Activated CD4-positive, CD25-positive, alpha-beta regulatory T cell (primary cell): Measurements from ENCODE around the gene FOSB.

Source experiments
- DNase-seq, 4 experiments: peaks; one replicate each; lab custom pipeline; 2025; lab: John Stamatoyannopoulos, UW

FOSB gene

DNA sequence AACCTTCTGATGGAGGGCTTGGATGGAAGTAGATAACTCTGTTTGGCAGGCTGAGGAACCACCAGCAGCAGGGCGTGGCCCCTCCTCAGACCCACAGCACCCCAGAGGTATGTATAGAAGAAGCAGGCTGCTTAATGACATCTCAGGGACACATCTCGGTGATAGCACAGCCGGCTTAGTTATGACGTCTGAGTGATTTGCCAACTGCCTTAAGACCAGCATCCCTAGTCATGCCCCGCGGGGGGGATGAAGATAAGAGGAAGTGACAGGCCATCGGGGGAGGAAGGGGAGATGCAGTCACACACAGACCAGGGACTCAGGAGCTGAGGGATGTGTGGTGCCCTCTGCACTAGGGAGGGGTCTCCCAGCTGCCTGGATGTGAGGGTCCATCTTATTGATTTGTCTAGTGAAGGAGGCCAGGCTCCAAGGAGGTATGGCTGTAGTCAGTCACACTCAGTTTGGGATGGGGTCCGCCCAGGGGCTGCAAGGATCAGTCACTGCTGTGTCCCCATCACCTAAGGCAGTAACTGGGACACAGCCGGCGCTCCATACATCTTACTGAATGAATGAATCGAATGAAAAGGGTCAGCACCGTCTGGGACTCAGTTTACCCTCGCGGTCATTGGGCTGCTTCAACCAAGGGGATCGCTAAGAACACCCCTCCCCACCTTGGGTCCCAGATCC lies 24.9 kb upstream of the FOSB start:
- no peak for DNase-seq

DNA sequence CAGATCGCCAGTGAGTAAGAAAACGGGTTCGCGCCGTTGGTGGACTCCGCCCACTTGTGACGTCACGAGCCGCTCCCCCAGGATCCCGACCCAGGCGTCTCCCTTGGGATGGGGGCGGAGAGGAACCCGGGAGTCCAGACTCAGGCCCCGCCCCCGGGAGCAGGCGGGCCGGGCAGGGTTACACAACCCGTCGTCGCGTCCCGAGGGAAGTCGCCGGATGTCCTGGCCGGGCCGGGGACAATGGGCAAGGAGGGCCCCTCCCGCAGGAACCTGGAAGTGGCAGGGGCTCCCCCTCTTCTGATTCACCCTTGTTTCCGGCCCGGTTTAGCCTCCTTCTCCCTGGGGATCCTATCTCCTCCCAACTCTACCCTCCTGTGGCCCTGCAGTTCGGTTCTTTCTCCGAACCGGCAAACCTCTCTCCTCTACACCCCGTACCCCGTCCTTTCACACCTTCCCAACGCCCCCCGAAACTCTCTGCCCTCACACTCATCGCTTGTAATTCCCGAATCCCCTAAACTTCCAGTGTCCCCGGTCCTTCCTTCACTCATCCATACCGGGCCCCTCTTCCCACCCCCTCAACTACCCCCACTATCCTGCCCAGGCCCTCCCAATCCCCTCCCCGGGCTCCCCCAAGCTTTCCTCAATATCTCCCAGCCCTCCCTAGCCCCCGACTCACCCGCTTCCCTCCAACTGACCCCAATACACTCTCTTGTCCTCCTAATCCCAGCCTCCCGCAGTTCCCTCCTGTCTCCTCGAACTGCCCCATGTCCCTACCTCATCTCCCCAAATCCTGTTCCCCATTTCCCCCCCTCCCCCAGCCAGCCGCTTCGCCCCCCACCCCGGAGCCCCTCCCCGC lies 24.1 kb upstream of the FOSB start:
- peak in 1 of 4 experiments; percentile 27 for DNase-seq

DNA sequence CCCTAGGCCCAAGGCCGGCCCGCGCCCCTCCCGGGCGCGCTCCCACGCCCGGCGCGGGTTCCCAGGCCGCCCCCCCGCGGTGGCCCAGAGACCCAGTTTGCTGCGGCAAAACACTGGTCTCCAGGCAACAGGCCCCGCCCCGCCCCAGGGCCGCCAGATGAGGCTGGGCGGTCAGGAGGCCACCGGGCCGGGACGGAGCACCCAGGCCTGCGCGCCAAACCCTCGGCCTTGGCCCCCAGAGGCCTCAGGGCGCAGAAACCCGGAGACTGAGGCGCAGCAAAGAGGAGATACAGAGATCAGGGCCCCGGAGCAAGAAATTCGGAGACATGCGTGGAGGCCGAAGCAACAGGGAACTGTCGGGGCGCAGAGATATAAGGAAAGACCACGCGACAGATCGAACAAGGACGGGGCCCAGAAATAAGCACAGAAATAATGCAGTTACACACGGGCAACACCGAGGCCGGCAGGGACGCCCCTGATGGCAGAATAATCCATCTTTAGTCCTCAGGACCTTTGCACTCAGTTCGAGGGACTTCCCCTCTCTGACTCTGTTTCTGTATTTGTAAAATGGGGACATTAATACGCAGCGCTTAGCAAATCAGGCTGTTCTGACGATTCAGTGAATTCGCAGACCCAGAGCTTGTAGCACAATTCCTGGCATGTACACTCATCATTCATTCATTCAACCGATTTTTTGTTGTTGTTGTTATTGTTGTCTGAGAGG lies 23.3 kb upstream of the FOSB start:
- peak; percentile 49 to 67 (median 58) for DNase-seq

DNA sequence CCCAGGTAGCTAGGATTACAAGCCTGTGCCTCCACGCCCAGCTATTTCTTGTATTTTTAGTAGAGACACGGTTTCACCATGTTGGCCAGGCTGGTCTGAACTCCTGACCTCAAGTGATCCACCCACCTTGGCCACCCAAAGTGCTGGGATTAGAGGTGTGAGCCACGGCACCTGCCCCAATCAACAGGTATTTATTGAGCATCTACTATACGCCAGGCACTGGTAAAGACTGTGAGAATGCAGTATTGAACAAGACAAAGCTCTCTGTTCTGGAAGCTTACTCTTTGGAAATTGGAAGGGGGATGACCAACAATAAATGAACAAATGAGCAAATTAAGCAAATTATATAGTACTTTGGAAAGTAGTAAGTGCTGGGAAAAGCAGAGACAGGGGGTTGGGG lies 22.7 kb upstream of the FOSB start:
- DNase-seq, result no peak

DNA sequence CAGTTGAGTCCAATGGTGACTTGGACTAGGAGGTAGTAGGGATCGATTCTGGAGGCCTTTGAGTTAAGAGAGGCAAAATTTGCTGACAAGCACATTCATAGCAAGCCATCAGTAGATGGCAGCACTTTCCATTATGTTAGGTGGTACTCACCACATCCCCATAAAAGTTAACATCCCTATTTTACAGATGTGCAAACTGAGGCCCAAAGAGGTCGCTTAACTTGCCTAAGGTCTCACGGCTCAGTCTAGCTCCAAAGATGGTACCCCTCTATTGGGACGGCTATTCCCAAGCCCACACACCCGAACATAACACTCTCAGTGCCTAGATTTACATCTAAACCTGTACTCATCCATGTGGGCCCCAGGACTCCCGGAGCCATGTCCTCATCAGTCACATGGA lies 21.5 kb upstream of the FOSB start:
- no peak for DNase-seq

GRCh38 chr19:45446944-45447343 lies 20.9 kb upstream of the FOSB start:
- DNase-seq, result no peak

GRCh38 chr19:45448425-45448756 lies 19.4 kb upstream of the FOSB start:
- DNase-seq, result no peak

DNA sequence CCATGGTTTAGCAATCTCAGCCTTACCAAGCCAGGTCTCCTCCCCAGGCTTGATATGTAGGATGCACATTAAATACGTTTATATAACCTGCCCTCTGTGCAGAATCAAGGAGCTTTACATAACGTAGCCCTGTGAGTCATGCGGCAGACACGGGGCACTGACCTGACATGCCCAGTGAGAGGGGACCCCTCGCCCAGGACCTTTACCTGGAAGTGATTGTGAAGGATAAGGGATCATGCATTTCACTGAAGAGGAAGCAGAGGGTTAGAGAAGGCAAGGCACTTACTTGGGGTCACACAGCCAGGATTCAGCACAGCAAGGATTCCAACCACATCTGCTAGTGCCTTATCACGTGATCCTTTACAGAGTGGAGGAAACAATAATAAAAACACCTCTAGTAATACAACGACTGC lies 18.9 kb upstream of the FOSB start:
- no peak for DNase-seq

GRCh38 chr19:45450012-45450333 lies 17.8 kb upstream of the FOSB start:
- DNase-seq, result no peak

DNA sequence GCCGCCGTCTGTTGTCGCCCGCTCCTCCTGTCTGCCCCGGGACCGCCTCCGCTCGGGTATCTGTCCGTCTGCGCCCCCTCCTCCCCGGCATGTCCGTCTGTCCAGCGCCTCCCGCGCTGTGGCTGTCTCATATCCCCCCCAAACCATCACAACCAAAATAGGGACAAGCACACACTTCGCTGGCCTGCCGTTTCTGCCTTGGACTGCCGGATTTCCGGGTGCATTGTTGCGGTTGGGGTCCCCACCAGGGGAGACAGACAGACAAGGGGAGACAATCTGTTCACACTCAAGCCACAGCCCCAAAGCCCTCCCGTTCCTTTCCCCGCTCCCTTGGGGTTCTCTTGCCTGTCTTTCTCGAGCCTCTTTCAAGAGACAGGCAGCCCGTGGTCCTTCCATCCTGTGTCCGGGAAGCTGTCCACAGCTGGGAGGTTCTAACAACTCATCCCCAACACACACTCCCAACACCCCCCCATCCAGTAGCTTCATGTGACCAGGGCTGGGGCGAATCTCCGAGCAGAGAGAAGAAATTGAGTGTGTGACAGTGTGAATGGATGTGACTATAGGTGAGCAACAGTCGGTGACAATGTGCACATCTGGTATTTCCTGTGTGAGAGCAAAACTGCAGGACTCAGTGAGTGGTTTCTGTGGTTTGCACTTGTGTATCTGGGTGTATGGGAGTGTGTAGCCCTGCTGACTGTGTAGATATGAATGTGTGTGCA lies 16.5 kb upstream of the FOSB start:
- DNase-seq, result peak in 1 of 4 experiments; percentile 33

GRCh38 chr19:45451850-45452387 lies 15.9 kb upstream of the FOSB start:
- DNase-seq, result no peak

DNA sequence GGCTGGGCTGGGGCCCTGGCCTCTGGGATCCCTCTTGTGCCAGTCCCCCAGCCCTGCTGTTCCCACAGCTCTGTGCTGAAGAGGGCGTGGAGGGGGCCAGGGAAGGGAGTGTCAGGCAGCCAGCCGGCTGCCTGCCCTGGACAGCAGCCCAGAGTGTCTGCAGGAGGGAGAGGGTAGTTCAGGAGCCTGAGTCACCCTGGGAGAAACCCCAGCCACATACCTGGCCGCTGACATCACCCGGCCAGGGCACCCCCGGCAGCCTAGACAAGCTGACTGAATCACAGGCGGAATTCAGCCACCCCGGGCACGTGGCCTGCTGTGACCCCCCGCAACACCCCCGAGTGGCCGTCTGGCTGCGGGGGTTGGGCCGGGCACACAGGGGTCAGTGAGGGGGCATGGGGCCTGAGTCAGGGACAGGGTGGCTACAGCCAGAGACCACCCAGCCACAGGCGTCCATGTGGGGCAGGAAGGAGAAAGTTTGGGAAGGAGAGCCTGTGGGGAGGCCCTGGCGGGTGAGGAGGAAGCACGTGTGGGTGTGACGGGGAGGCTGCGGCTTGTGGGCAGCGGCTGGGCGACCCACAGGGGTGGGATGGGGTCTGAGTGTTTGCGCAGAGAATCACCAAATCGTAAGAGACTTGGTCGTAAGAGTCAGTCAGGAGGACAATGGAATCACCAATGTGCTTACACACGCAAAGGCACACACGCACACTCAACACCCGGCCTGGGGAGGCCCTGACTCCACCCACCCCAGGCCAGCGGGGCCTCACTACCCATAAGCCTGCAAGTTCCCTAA lies 11.9 kb upstream of the FOSB start:
- DNase-seq, result no peak

- no peak for DNase-seq
Observed at GRCh38 chr19:45456500-45456815, 11.3 kb upstream of the FOSB start.

DNA sequence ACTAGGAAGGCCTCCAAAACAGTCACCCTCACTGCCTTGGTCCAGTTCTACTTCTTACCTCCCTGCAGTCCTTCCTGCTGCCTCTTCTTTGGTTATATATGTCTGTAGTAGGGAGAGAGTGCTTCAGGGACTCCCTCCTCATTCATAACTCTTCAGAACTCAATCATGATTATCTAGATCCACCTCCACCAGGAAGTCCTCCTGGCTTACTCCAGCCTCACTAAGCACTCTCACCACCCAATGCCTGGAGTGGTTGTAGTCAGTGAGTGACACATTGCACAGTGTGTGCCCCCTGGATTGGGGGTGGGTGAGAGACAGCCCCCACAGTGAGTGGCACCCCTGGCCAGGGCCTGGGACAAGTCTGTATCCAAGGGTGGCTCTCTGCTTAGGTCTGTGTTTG lies 10.0 kb upstream of the FOSB start:
- no peak for DNase-seq

GRCh38 chr19:45460807-45461347 lies 6.9 kb upstream of the FOSB start:
- DNase-seq, result no peak

DNA sequence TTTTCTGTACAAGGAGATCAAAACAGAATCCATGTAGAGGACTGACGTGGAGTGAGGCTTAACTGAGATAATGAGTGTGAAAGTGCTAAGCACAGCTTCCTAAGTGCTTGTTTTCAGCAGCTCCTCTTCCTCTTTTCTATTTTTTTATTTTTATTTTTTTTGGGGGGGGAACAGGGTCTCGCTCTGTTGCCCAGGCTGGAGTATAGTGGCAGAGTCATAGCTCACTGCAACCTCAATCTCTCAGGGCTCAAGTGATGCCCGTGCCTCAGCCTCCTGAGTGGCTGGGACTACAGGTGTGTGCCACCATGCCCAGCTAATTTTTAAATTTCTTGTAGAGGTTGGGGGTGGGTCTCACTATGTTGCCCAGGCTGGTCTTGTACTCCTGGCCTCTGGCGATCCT lies 5.6 kb upstream of the FOSB start:
- no peak for DNase-seq

DNA sequence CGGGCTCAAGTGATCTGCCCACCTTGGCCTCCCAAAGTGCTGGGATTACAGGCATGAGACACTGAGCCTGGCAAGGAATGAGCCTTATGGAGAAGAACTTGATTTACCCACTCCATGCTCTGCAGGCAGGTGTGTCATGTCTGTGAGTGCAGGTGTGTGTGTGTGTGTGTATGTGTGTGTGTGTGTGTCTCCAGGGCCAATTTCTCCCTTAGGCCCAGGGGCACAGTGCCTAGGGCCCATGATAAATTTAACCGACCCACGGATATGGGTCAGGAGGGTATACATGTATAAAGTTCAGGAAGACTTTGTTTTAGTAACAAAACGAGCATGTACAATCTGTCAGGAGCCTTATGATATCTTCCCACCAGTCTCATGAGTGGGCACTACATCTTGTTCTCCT lies 4.6 kb upstream of the FOSB start:
- no peak for DNase-seq

GRCh38 chr19:45464274-45464673 lies 3.5 kb upstream of the FOSB start:
- DNase-seq, result no peak

- DNase-seq, result no peak
Observed at GRCh38 chr19:45464852-45465441, 2.8 kb upstream of the FOSB start.

DNA sequence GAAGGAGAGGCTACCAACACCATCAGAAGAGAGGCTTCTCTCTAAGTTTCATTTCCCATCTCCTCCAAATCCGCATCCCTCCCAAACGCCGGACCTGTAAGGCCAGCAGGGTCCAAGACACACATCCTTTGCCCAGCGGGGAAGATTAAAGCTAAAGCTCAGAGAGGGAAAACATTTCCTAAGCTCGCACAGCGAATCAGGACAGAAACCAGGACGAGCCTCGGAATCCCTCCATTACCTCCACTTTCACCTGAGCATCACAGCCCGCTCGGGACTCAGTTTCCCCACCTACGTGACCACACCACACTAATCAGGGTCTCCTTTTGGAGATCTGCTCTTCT lies 711 bp upstream of the FOSB start:
- no peak for DNase-seq

GRCh38 chr19:45468159-45468651 lies 409 bp downstream of the FOSB start:
- peak in 2 of 4 experiments; percentile 18 to 25 for DNase-seq
